GM12878 (cell line): ENCODE measurements around the gene LMNB1.
"Not testable (repeated sequence)": the region's sequence is repeated elsewhere in the genome, so short reads cannot be mapped to it uniquely, and the experiment has no call there.

ENCODE experiments used
- CREB1 ChIP-seq: IDR thresholded peaks from 2 replicates; pipeline ENCODE4 v1.6.1; 2012; ENCODE audit warnings: low read depth, mild to moderate bottlenecking, inconsistent platforms
- CTCF ChIP-seq, 3 experiments: IDR thresholded peaks in 2 of 3; conservative IDR thresholded peaks in 1 of 3; 2 replicates each; pipeline ENCODE4 v1.5.1; 2011; ENCODE audit warnings: low read depth in 3 of 3, low read length in 3 of 3, mild to moderate bottlenecking in 3 of 3, control low read depth in 2 of 3, moderate library complexity in 2 of 3, inconsistent platforms in 1 of 3, mixed read lengths in 1 of 3; ENCODE audit not compliant: control insufficient read depth in 2 of 3, insufficient read depth in 1 of 3; ENCODE audit errors: extremely low read depth in 1 of 3
- EZH2 ChIP-seq: IDR thresholded peaks from 2 replicates; pipeline ENCODE4 v1.6.1; 2012; ENCODE audit warnings: low read depth, mild to moderate bottlenecking, control low read depth, inconsistent platforms, low read length, borderline replicate concordance; ENCODE audit not compliant: control insufficient read depth
- RBBP5 ChIP-seq: fragments of 200-600 bp; sonication (generic); conservative IDR thresholded peaks from 2 replicates; pipeline ENCODE4 v1.6.1; 2016
- SKIL ChIP-seq: fragments of 450-650 bp; IDR thresholded peaks from 2 replicates; pipeline ENCODE4 v1.6.1; 2017; ENCODE audit warnings: mild to moderate bottlenecking, low read depth, inconsistent platforms; ENCODE audit not compliant: poor library complexity, severe bottlenecking
- TAF1 ChIP-seq: IDR thresholded peaks from 2 replicates; pipeline ENCODE4 v1.6.1; 2011; ENCODE audit warnings: mild to moderate bottlenecking, low read depth, low read length, borderline replicate concordance

GRCh38 chr5:126813799-126814198 is 36.9 kb downstream of the LMNB1 start:
- not testable (repeated sequence) for TF ChIP-seq SKIL; RBBP5; CREB1; EZH2; CTCF (IDR thresholded peaks at IDR 0.05 in 2 of 3, conservative IDR thresholded peaks at IDR 0.05 in 1 of 3; ENCODE audit: control insufficient read depth in 2 of 3, extremely low read depth in 1 of 3, insufficient read depth in 1 of 3, low read depth in 3 of 3, low read length in 3 of 3); TAF1
